HepG2 (cell line): Measurements from ENCODE around the gene ELOVL5. TPM values are rescaled to one million over a fixed set of nuclear protein-coding genes. Genes with fewer than 3 reads are reported as not detected.

Source experiments
- ATF7 ChIP-seq, 2 experiments: fragments of 450-650 bp in 1 of 2; sonication (generic) in 1 of 2; formaldehyde crosslinking in 1 of 2; IDR thresholded peaks; 2 replicates each; pipeline versions ENCODE4 v1.4.0 to v1.6.1; 2016 to 2020; ENCODE audit warnings: antibody characterized with exemption in 1 of 2, mild to moderate bottlenecking in 1 of 2, missing genetic modification reagents in 1 of 2
- CBX5 ChIP-seq: sonication (generic); formaldehyde crosslinking; IDR thresholded peaks from 2 replicates; pipeline ENCODE4 v1.4.0; 2020; ENCODE audit warnings: missing genetic modification reagents, borderline replicate concordance
- CHD4 ChIP-seq: fragments of 200-600 bp; sonication (generic); IDR thresholded peaks from 2 replicates; pipeline ENCODE4 v1.7.0; 2017; ENCODE audit warnings: mild to moderate bottlenecking, low read length, borderline replicate concordance
- FOXA3 ChIP-seq: IDR thresholded peaks from 2 replicates; pipeline ENCODE4 v1.6.1; 2016; ENCODE audit warnings: missing genetic modification reagents, missing compliant biosample characterization
- HNF4A ChIP-seq: sonication (generic); formaldehyde crosslinking; IDR thresholded peaks from 2 replicates; pipeline ENCODE4 v1.4.0; 2020; ENCODE audit warnings: missing genetic modification reagents
- NR2F6 ChIP-seq, 2 experiments: IDR thresholded peaks; 2 replicates each; pipeline ENCODE4 v1.6.1; 2016; ENCODE audit warnings: antibody characterized with exemption in 1 of 2, mild to moderate bottlenecking in 1 of 2
- SMC3 ChIP-seq: IDR thresholded peaks from 2 replicates; pipeline ENCODE4 v1.6.1; 2011; ENCODE audit warnings: low read length, improper control_type of control experiment
- ZBTB21 ChIP-seq: sonication (generic); formaldehyde crosslinking; IDR thresholded peaks from 2 replicates; pipeline ENCODE4 v1.4.0; 2020; ENCODE audit warnings: missing genetic modification reagents
- ZFP1 ChIP-seq: IDR thresholded peaks from 2 replicates; pipeline ENCODE4 v1.6.1; 2016
- ZMYM2 ChIP-seq: sonication (generic); formaldehyde crosslinking; IDR thresholded peaks from 2 replicates; pipeline ENCODE4 v1.8.0; 2022; ENCODE audit warnings: mild to moderate bottlenecking, missing genetic modification reagents
- ZNF124 ChIP-seq: sonication (generic); formaldehyde crosslinking; IDR thresholded peaks from 2 replicates; pipeline ENCODE4 v1.4.0; 2020; ENCODE audit warnings: missing genetic modification reagents
- ZNF280B ChIP-seq: sonication (generic); formaldehyde crosslinking; IDR thresholded peaks from 2 replicates; pipeline ENCODE4 v1.5.0; 2020; ENCODE audit warnings: missing genetic modification reagents, mild to moderate bottlenecking, borderline replicate concordance
- ZNF337 ChIP-seq: sonication (generic); formaldehyde crosslinking; IDR thresholded peaks from 2 replicates; pipeline ENCODE4 v1.5.1; 2020; ENCODE audit warnings: missing genetic modification reagents, low read depth, mild to moderate bottlenecking, borderline replicate concordance
- ZNF678 ChIP-seq: sonication (generic); formaldehyde crosslinking; IDR thresholded peaks from 2 replicates; pipeline ENCODE4 v1.4.0; 2020; ENCODE audit warnings: mild to moderate bottlenecking, missing genetic modification reagents
- ZNF704 ChIP-seq: sonication (generic); formaldehyde crosslinking; IDR thresholded peaks from 2 replicates; pipeline ENCODE4 v1.8.1; 2023; ENCODE audit warnings: mild to moderate bottlenecking, inconsistent platforms, moderate library complexity, missing genetic modification reagents, borderline replicate concordance
- ZNF709 ChIP-seq: sonication (generic); formaldehyde crosslinking; IDR thresholded peaks from 2 replicates; pipeline ENCODE4 v1.5.0; 2020; ENCODE audit warnings: mild to moderate bottlenecking, missing genetic modification reagents
- ZNF737 ChIP-seq: sonication (generic); formaldehyde crosslinking; IDR thresholded peaks from 2 replicates; pipeline ENCODE4 v1.5.0; 2020; ENCODE audit warnings: missing genetic modification reagents, mild to moderate bottlenecking, borderline replicate concordance
- ZNF780A ChIP-seq: sonication (generic); formaldehyde crosslinking; IDR thresholded peaks from 2 replicates; pipeline ENCODE4 v1.8.0; 2022; ENCODE audit warnings: mild to moderate bottlenecking, missing genetic modification reagents, moderate library complexity
- ZNF788 ChIP-seq: sonication (generic); formaldehyde crosslinking; IDR thresholded peaks from 2 replicates; pipeline ENCODE4 v1.5.0; 2020; ENCODE audit warnings: mild to moderate bottlenecking, missing genetic modification reagents, borderline replicate concordance
- polyA plus RNA-seq, 8 experiments: library from polyadenylated mRNA; depleted of rRNA in 3 of 8; stranded (reverse) in 7 of 8; unstranded in 1 of 8; fragments of >200 nt; fragmentation: Illumina TruSeq in 4 of 8; extraction: Trizol in 4 of 8; gene quantifications; 2 replicates each; pipeline versions ENCODE4 v1.2.1 to v1.2.3, GENCODE V29; 2011 to 2016; ENCODE audit warnings: low read depth in 4 of 8, missing spikeins in 1 of 8, mixed read lengths in 1 of 8; ENCODE audit not compliant: insufficient read depth in 1 of 8
- total RNA-seq, 5 experiments: library from RNA; depleted of rRNA; stranded (reverse); fragments of >200 nt; fragmentation: Illumina TruSeq; extraction: Trizol; gene quantifications; 2 replicates each; pipeline ENCODE4 v1.2.3, GENCODE V29; 2016; ENCODE audit warnings: low read depth in 1 of 5
- TF ChIP-seq, protein P1 (sequence below): sonication (generic); formaldehyde crosslinking; IDR thresholded peaks from 2 replicates; pipeline ENCODE4 v1.5.1; 2020; ENCODE audit warnings: mild to moderate bottlenecking, moderate library complexity, missing genetic modification reagents
- TF ChIP-seq, protein P2 (sequence below): sonication (generic); formaldehyde crosslinking; IDR thresholded peaks from 2 replicates; pipeline ENCODE4 v1.4.0; 2020; ENCODE audit warnings: missing genetic modification reagents
- TF ChIP-seq, protein P3 (sequence below): sonication (generic); formaldehyde crosslinking; conservative IDR thresholded peaks from 2 replicates; pipeline ENCODE4 v1.8.0; 2022; ENCODE audit warnings: low read depth, missing genetic modification reagents

ELOVL5 gene
- total and polyA plus RNA-seq, 2 of the 13 experiments (the other 11 are each of a cell fraction or from before 2014, with no cell fraction given) = 50.1 to 72.4 TPM

DNA sequence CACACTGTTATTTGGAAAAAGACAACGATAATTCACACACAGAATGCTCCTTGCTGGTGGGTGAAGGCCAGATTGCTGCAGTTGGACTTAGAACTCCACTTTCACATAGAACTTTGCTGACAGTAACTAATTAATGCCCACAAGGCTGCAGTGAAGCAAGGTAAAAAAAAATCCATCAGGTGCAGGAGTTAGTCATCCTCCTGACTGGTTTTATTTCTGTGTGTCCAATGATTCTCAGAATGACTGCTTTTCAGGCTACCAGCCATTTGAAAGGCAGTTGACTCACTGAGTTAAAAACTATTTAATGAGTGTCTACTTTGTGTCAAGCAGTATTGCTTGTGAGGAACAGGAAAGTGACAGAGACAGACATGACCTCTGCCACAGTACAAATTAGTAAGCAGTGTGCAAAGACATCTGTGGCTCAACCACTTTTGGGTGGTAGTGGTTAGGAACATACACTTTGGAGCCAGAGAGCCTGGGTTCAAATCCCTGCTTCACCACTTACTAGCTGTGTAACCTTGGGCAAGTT lies 41.9 kb downstream of the ELOVL5 start (continued):
- no peak for TF ChIP-seq ZNF788 (CRISPR knock-in tag)
- peak; percentile 81 for TF ChIP-seq CHD4
- no peak for TF ChIP-seq ZNF280B (CRISPR knock-in tag)
- no peak; the same call in 1 of the 2 replicates for TF ChIP-seq SMC3
- TF ChIP-seq, protein P1, sequence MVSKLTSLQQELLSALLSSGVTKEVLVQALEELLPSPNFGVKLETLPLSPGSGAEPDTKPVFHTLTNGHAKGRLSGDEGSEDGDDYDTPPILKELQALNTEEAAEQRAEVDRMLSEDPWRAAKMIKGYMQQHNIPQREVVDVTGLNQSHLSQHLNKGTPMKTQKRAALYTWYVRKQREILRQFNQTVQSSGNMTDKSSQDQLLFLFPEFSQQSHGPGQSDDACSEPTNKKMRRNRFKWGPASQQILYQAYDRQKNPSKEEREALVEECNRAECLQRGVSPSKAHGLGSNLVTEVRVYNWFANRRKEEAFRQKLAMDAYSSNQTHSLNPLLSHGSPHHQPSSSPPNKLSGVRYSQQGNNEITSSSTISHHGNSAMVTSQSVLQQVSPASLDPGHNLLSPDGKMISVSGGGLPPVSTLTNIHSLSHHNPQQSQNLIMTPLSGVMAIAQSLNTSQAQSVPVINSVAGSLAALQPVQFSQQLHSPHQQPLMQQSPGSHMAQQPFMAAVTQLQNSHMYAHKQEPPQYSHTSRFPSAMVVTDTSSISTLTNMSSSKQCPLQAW (CRISPR knock-in tag) = no peak; the same call in 1 of the 2 replicates
- TF ChIP-seq ATF7 (IDR thresholded peaks at IDR 0.05) = no peak
- TF ChIP-seq ATF7 (CRISPR knock-in tag; IDR thresholded peaks at IDR 0.05) = no peak
- no peak for TF ChIP-seq ZNF678 (CRISPR knock-in tag)
- TF ChIP-seq FOXA3 (CRISPR knock-in tag) = peak; percentile 37; the same call in 1 of the 2 replicates
- no peak for TF ChIP-seq ZNF737 (CRISPR knock-in tag)
- peak; percentile 44; the same call in 1 of the 2 replicates for TF ChIP-seq NR2F6 (IDR thresholded peaks at IDR 0.05)
- TF ChIP-seq NR2F6 (CRISPR knock-in tag; IDR thresholded peaks at IDR 0.05) = peak; percentile 17; the same call in 1 of the 2 replicates
- TF ChIP-seq, protein P2, sequence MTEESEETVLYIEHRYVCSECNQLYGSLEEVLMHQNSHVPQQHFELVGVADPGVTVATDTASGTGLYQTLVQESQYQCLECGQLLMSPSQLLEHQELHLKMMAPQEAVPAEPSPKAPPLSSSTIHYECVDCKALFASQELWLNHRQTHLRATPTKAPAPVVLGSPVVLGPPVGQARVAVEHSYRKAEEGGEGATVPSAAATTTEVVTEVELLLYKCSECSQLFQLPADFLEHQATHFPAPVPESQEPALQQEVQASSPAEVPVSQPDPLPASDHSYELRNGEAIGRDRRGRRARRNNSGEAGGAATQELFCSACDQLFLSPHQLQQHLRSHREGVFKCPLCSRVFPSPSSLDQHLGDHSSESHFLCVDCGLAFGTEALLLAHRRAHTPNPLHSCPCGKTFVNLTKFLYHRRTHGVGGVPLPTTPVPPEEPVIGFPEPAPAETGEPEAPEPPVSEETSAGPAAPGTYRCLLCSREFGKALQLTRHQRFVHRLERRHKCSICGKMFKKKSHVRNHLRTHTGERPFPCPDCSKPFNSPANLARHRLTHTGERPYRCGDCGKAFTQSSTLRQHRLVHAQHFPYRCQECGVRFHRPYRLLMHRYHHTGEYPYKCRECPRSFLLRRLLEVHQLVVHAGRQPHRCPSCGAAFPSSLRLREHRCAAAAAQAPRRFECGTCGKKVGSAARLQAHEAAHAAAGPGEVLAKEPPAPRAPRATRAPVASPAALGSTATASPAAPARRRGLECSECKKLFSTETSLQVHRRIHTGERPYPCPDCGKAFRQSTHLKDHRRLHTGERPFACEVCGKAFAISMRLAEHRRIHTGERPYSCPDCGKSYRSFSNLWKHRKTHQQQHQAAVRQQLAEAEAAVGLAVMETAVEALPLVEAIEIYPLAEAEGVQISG = no peak
- TF ChIP-seq ZFP1 (CRISPR knock-in tag) = no peak
- peak; percentile 92 for TF ChIP-seq HNF4A (CRISPR knock-in tag)
- TF ChIP-seq, protein P3, sequence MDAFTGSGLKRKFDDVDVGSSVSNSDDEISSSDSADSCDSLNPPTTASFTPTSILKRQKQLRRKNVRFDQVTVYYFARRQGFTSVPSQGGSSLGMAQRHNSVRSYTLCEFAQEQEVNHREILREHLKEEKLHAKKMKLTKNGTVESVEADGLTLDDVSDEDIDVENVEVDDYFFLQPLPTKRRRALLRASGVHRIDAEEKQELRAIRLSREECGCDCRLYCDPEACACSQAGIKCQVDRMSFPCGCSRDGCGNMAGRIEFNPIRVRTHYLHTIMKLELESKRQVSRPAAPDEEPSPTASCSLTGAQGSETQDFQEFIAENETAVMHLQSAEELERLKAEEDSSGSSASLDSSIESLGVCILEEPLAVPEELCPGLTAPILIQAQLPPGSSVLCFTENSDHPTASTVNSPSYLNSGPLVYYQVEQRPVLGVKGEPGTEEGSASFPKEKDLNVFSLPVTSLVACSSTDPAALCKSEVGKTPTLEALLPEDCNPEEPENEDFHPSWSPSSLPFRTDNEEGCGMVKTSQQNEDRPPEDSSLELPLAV (CRISPR knock-in tag) = no peak
- no peak for TF ChIP-seq ZNF124
- TF ChIP-seq ZNF704 (CRISPR knock-in tag) = no peak
- TF ChIP-seq ZNF337 (CRISPR knock-in tag) = no peak
- TF ChIP-seq CBX5 (CRISPR knock-in tag) = no peak
- TF ChIP-seq ZMYM2 = no peak
- no peak for TF ChIP-seq ZNF780A
- no peak for TF ChIP-seq ZBTB21
- TF ChIP-seq ZNF709 (CRISPR knock-in tag) = peak; percentile 56; the same call in 1 of the 2 replicates
